Esophagus muscularis mucosa (tissue), 4 donors: ENCODE measurements around the gene NEURL3. TPM values are rescaled to one million over a fixed set of nuclear protein-coding genes. Genes with fewer than 3 reads are reported as not detected.

Experiments used
- DNase-seq: peaks from one replicate; pipeline ENCODE4 v3.0.0-alpha.2; 2017; ENCODE audit errors: extremely low spot score
- H3K27ac ChIP-seq, 4 donors: fragments of 200-600 bp; sonication (generic); replicated peaks in 1 of 4; 1 replicate in 3 of 4; 2 replicates in 1 of 4; pipeline ENCODE4 v1.5.1; 2016 to 2019; ENCODE audit warnings: mild to moderate bottlenecking in 1 of 4
- H3K27me3 ChIP-seq, 4 donors: fragments of 200-600 bp; sonication (generic); one replicate each; pipeline versions ENCODE4 v1.5.1 to v1.6.0; 2016 to 2019
- H3K36me3 ChIP-seq, 4 donors: fragments of 200-600 bp; sonication (generic); one replicate each; pipeline ENCODE4 v1.5.1; 2016 to 2019
- H3K4me1 ChIP-seq, 4 donors: fragments of 200-600 bp; sonication (generic); one replicate each; pipeline ENCODE4 v1.5.1; 2016 to 2019
- H3K4me3 ChIP-seq, 4 donors: fragments of 200-600 bp; sonication (generic); 1 replicate in 2 of 4; 2 replicates in 2 of 4; pipeline ENCODE4 v1.5.1; 2016 to 2019; ENCODE audit warnings: mild to moderate bottlenecking in 4 of 4, moderate library complexity in 1 of 4
- H3K9me3 ChIP-seq, 4 donors: fragments of 200-600 bp; sonication (generic); 1 replicate in 3 of 4; 2 replicates in 1 of 4; pipeline ENCODE4 v1.5.1; 2016 to 2019
- EP300 ChIP-seq: sonication (generic); formaldehyde crosslinking; IDR thresholded peaks from one replicate; pipeline ENCODE4 v1.6.1; 2017; ENCODE audit warnings: antibody characterized with exemption
- POLR2A ChIP-seq: fragments of 450-650 bp; IDR thresholded peaks from one replicate; pipeline ENCODE4 v1.6.1; 2017; ENCODE audit warnings: antibody characterized with exemption, moderate library complexity, mild to moderate bottlenecking, low read depth
- POLR2AphosphoS5 ChIP-seq, 2 donors: sonication (generic); formaldehyde crosslinking; IDR thresholded peaks; one replicate each; pipeline ENCODE4 v1.6.1; 2017; ENCODE audit warnings: antibody characterized with exemption in 2 of 2
- WGBS: methylation state at CpG from one replicate; pipeline ENCODE4 v1.1.5; 2018; 5-methylcytosine and 5-hydroxymethylcytosine counted together
- intact Hi-C: fragments of 100-400 bp; cut with DNase I; formaldehyde crosslinking; loops from one replicate; pipeline ENCODE4 v1.15.1; 2023
- total RNA-seq, 4 donors: library from RNA; depleted of rRNA; stranded (reverse); fragments of >200 nt; gene quantifications; one replicate each; pipeline versions ENCODE4 v1.1.0 to v1.2.1, GENCODE V29; 2016
- TF ChIP-seq, protein P1 (sequence below), 3 experiments: fragments of 200-600 bp in 2 of 3; fragments of 450-650 bp in 1 of 3; sonication (generic) in 2 of 3; IDR thresholded peaks; one replicate each; pipeline ENCODE4 v1.5.1; 2017 to 2019; ENCODE audit warnings: antibody characterized with exemption in 3 of 3, mild to moderate bottlenecking in 2 of 3, moderate library complexity in 1 of 3

The NEURL3 gene
- total RNA-seq, 4 donors from 2014 or later, result not detected

- peaks cover 45 to 80% (median 70%) of the 10 kb centered on the region in 4 donors for H3K4me1 ChIP-seq
- H3K27ac ChIP-seq, result peak overlapping the region; percentile 97 to 100 (median 99)
- no peaks in the 10 kb centered on the region for H3K9me3 ChIP-seq
- intact Hi-C loops, result no loop called here
- no peak for DNase-seq
- H3K4me3 ChIP-seq, result no peak overlapping the region
- WGBS, result 64% methylated on average over 5 of the region's 5 CpGs
- H3K27me3 ChIP-seq, result no peaks in the 10 kb centered on the region
- TF ChIP-seq EP300, result no peak
- TF ChIP-seq POLR2A, result no peak
- TF ChIP-seq, protein P1, sequence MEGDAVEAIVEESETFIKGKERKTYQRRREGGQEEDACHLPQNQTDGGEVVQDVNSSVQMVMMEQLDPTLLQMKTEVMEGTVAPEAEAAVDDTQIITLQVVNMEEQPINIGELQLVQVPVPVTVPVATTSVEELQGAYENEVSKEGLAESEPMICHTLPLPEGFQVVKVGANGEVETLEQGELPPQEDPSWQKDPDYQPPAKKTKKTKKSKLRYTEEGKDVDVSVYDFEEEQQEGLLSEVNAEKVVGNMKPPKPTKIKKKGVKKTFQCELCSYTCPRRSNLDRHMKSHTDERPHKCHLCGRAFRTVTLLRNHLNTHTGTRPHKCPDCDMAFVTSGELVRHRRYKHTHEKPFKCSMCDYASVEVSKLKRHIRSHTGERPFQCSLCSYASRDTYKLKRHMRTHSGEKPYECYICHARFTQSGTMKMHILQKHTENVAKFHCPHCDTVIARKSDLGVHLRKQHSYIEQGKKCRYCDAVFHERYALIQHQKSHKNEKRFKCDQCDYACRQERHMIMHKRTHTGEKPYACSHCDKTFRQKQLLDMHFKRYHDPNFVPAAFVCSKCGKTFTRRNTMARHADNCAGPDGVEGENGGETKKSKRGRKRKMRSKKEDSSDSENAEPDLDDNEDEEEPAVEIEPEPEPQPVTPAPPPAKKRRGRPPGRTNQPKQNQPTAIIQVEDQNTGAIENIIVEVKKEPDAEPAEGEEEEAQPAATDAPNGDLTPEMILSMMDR (IDR thresholded peaks at IDR 0.05), result no peak
- no peak for TF ChIP-seq POLR2AphosphoS5 (IDR thresholded peaks at IDR 0.05)
- peaks cover 0 to 18% (median 9%) of the 10 kb centered on the region in 4 donors for H3K36me3 ChIP-seq
Observed at GRCh38 chr2:96540136-96540535, 35.0 kb upstream of the NEURL3 start.

GRCh38 chr2:96539215-96539920 is 34.2 kb upstream of the NEURL3 start:
- Histone ChIP-seq H3K27me3 (no peaks in the 10 kb centered on the region), H3K36me3 (peaks cover 0 to 17% (median 8%) of the 10 kb centered on the region in 4 donors), H3K9me3 (no peaks in the 10 kb centered on the region), H3K27ac (peak overlapping the region; percentile 97 to 100 (median 99)), H3K4me3 (peak overlapping the region; percentile 80 to 98 (median 92)), H3K4me1 (peaks cover 52 to 87% (median 77%) of the 10 kb centered on the region in 4 donors)
- intact Hi-C loops, result no loop called here
- TF ChIP-seq EP300 (no peak), POLR2A (no peak), POLR2AphosphoS5 (IDR thresholded peaks at IDR 0.05) (no peak)
- TF ChIP-seq, protein P1 (IDR thresholded peaks at IDR 0.05), result no peak
- DNase-seq, result no peak
- WGBS, result 91% methylated on average over 7 of the region's 9 CpGs

- Histone ChIP-seq H3K9me3 (no peaks in the 10 kb centered on the region), H3K4me3 (peak overlapping the region; percentile 80 to 98 (median 92)), H3K27ac (peak overlapping the region; percentile 97 to 100 (median 99)), H3K4me1 (peaks cover 60 to 88% (median 84%) of the 10 kb centered on the region in 4 donors), H3K27me3 (no peaks in the 10 kb centered on the region), H3K36me3 (peaks cover 0 to 17% (median 8%) of the 10 kb centered on the region in 4 donors)
- intact Hi-C loops, result no loop called here
- TF ChIP-seq, protein P1 (IDR thresholded peaks at IDR 0.05), result no peak
- peak; percentile 87 for TF ChIP-seq EP300
- TF ChIP-seq POLR2AphosphoS5 (IDR thresholded peaks at IDR 0.05), result peak; percentile 83 to 87
- TF ChIP-seq POLR2A, result peak; percentile 6
- peak; percentile 97 for DNase-seq
- 19% methylated on average over 12 of the region's 24 CpGs for WGBS
Observed at GRCh38 chr2:96538487-96539214, 33.5 kb upstream of the NEURL3 start.

GRCh38 chr2:96537734-96538486 is 32.8 kb upstream of the NEURL3 start:
- no peak for DNase-seq

More at GRCh38 chr2:96537734-96538486, 32.8 kb upstream of the NEURL3 start:
- intact Hi-C loops, result no loop called here
- Histone ChIP-seq H3K4me1 (peaks cover 67 to 92% (median 88%) of the 10 kb centered on the region in 4 donors), H3K27me3 (no peaks in the 10 kb centered on the region), H3K4me3 (peak overlapping the region; percentile 80 to 98 (median 92)), H3K36me3 (peaks cover 0 to 13% (median 6%) of the 10 kb centered on the region in 4 donors), H3K27ac (peak overlapping the region; percentile 97 to 100 (median 99)), H3K9me3 (no peaks in the 10 kb centered on the region)
- WGBS, result 17% methylated on average over 7 of the region's 36 CpGs
- peak; percentile 3 to 40 for TF ChIP-seq POLR2AphosphoS5 (IDR thresholded peaks at IDR 0.05)
- TF ChIP-seq, protein P1 (IDR thresholded peaks at IDR 0.05), result no peak
